ENCODE data around the gene ANKRD50. TPM values are rescaled to one million over a fixed set of nuclear protein-coding genes. Genes with fewer than 3 reads are reported as not detected.

The ANKRD50 gene
- total RNA-seq, 2 experiments from 2014 or later = 0.27 to 0.36 TPM

DNA sequence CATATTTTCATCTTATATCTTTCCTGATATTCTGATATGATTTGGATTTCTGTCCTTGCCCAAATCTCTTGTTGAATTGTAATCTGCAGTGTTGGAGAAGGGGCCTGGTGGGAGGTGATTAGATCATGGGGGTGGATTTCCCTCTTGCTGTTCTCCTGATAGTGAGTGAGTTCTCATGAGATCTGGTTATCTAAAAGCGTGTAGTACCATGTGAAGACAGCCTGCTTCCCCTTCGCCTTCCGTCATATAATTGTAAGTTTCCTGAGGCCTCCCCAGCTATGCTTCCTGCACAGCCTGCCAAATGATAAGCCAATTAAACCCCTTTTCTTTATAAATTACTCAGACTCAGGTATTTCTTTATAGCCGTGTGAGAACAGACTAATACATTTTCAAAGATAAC is 77.2 kb downstream of the ANKRD50 start:
- POLR2A ChIA-PET = no interaction called here
- H3K27me3 ChIP-seq (ENCODE audit: control insufficient read depth in 1 of 2, insufficient read depth in 2 of 2, low read length in 2 of 2) = no peaks in the 10 kb centered on the region
- intact Hi-C loops (cut with DNase I, micrococcal nuclease) = no loop called here
- CTCF ChIA-PET = no interaction called here
- no peak overlapping the region for H3K4me3 ChIP-seq (ENCODE audit: low read length)
- ATAC-seq (ENCODE audit: poor library complexity) (no peak), DNase-seq (no peak)
- no peaks in the 10 kb centered on the region for H3K36me3 ChIP-seq (ENCODE audit: insufficient read depth, low read length)
- Mint-ChIP-seq H3K9me3 (peaks cover 6% of the 10 kb centered on the region), H3K4me1 (ENCODE audit: low read depth) (no peaks in the 10 kb centered on the region), H3K36me3 (ENCODE audit: low read depth) (no peaks in the 10 kb centered on the region), H3K4me3 (no peak overlapping the region), H3K27me3 (no peaks in the 10 kb centered on the region), H3K27ac (no peak overlapping the region)
- H3K27ac ChIP-seq (ENCODE audit: low read depth in 1 of 2, low read length in 2 of 2) = no peak overlapping the region
- TF ChIP-seq, protein P1, sequence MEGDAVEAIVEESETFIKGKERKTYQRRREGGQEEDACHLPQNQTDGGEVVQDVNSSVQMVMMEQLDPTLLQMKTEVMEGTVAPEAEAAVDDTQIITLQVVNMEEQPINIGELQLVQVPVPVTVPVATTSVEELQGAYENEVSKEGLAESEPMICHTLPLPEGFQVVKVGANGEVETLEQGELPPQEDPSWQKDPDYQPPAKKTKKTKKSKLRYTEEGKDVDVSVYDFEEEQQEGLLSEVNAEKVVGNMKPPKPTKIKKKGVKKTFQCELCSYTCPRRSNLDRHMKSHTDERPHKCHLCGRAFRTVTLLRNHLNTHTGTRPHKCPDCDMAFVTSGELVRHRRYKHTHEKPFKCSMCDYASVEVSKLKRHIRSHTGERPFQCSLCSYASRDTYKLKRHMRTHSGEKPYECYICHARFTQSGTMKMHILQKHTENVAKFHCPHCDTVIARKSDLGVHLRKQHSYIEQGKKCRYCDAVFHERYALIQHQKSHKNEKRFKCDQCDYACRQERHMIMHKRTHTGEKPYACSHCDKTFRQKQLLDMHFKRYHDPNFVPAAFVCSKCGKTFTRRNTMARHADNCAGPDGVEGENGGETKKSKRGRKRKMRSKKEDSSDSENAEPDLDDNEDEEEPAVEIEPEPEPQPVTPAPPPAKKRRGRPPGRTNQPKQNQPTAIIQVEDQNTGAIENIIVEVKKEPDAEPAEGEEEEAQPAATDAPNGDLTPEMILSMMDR (IDR thresholded peaks at IDR 0.05) = no peak
- no peaks in the 10 kb centered on the region for H3K4me1 ChIP-seq (ENCODE audit: insufficient read depth, low read length)
- H3K9me3 ChIP-seq (ENCODE audit: control insufficient read depth in 1 of 2, insufficient read depth in 1 of 2, low read length in 2 of 2) = no peaks in the 10 kb centered on the region

DNA sequence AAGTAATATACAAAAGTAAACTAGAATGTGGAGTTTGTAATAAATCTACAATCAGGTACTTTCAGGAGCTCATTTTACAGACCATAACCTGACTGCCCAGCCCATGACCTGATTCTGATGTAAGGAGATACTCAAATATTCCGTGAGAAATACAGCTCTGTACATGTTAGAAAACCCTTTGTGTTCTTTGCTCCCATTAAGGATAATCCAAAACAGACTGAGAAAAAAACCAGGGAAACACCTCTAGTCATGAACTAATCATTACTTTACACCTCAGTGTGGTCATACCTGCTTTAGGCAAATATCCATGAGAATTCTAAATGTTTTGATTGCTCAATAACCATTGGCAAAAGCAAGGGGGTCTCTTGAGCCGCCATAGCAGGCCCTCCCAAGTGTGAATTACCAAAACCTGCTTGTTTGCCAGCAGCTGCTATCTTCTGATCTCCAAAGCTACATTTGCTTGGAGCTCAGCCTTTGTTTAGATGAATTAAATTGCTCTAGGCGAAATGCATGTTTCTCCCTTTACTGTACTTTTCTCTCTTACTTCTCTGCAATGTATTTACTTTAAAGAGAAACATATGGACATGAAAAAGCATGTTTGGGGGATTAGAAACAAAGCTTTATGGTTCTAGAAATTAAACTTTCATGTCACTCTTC is 79.1 kb downstream of the ANKRD50 start:
- no peaks in the 10 kb centered on the region for H3K4me1 ChIP-seq (ENCODE audit: insufficient read depth, low read length)
- DNase-seq (no peak), ATAC-seq (ENCODE audit: poor library complexity) (no peak)
- no peaks in the 10 kb centered on the region for H3K4me1 Mint-ChIP-seq (ENCODE audit: low read depth)
- H3K4me3 ChIP-seq (ENCODE audit: low read length) = no peak overlapping the region
- no peaks in the 10 kb centered on the region for H3K36me3 Mint-ChIP-seq (ENCODE audit: low read depth)
- intact Hi-C loops (cut with DNase I, micrococcal nuclease) = no loop called here
- ChIA-PET POLR2A (no interaction called here), CTCF (no interaction called here)
- TF ChIP-seq, protein P1 (IDR thresholded peaks at IDR 0.05) = no peak
- peaks cover 6% of the 10 kb centered on the region for H3K9me3 Mint-ChIP-seq
- no peak overlapping the region for H3K4me3 Mint-ChIP-seq
- H3K27me3 ChIP-seq (ENCODE audit: control insufficient read depth in 1 of 2, insufficient read depth in 2 of 2, low read length in 2 of 2) = no peaks in the 10 kb centered on the region
- H3K27ac Mint-ChIP-seq = no peak overlapping the region
- H3K27ac ChIP-seq (ENCODE audit: low read depth in 1 of 2, low read length in 2 of 2) = no peak overlapping the region
- no peaks in the 10 kb centered on the region for H3K9me3 ChIP-seq (ENCODE audit: control insufficient read depth in 1 of 2, insufficient read depth in 1 of 2, low read length in 2 of 2)
- H3K36me3 ChIP-seq (ENCODE audit: insufficient read depth, low read length) = no peaks in the 10 kb centered on the region
- H3K27me3 Mint-ChIP-seq = no peaks in the 10 kb centered on the region

DNA sequence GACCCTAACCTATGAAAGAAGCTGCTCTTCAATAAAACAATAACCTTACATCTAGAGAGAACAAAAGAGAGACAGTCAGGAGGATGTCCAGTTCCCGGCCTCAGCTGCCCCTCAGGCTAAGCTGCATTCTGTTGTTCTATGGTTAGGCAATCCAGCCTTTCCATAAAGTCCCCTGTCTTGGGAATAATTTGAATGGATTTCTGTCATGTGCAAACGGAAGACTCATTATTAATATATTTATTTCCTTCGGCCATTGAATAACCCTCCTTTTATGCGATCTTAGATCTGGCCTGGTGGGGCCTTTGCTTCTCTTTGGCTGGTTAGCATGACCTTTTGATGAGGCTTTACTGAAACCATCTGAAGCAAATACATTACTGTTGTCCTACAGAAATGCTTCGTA is 80.1 kb downstream of the ANKRD50 start:
- H3K9me3 Mint-ChIP-seq = peaks cover 2% of the 10 kb centered on the region
- no peak overlapping the region for H3K4me3 ChIP-seq (ENCODE audit: low read length)
- intact Hi-C loops (cut with DNase I, micrococcal nuclease) = no loop called here
- TF ChIP-seq, protein P1 (IDR thresholded peaks at IDR 0.05) = no peak
- H3K27ac Mint-ChIP-seq = no peak overlapping the region
- ATAC-seq (ENCODE audit: poor library complexity) (no peak), DNase-seq (no peak)
- no peaks in the 10 kb centered on the region for H3K9me3 ChIP-seq (ENCODE audit: control insufficient read depth in 1 of 2, insufficient read depth in 1 of 2, low read length in 2 of 2)
- H3K27ac ChIP-seq (ENCODE audit: low read depth in 1 of 2, low read length in 2 of 2) = no peak overlapping the region
- no peak overlapping the region for H3K4me3 Mint-ChIP-seq
- ChIA-PET CTCF (no interaction called here), POLR2A (no interaction called here)
- no peaks in the 10 kb centered on the region for H3K36me3 Mint-ChIP-seq (ENCODE audit: low read depth)
- no peaks in the 10 kb centered on the region for H3K36me3 ChIP-seq (ENCODE audit: insufficient read depth, low read length)
- no peaks in the 10 kb centered on the region for H3K4me1 Mint-ChIP-seq (ENCODE audit: low read depth)
- H3K27me3 ChIP-seq (ENCODE audit: control insufficient read depth in 1 of 2, insufficient read depth in 2 of 2, low read length in 2 of 2) = no peaks in the 10 kb centered on the region
- no peaks in the 10 kb centered on the region for H3K4me1 ChIP-seq (ENCODE audit: insufficient read depth, low read length)
- H3K27me3 Mint-ChIP-seq = no peaks in the 10 kb centered on the region

Measured in CD4-positive, alpha-beta T cell (primary cell).